ENCODE results near the gene JMJD8. TPM values are rescaled to one million over a fixed set of nuclear protein-coding genes. Genes with fewer than 3 reads are reported as not detected.

Gene JMJD8
- total RNA-seq, 1 experiment from 2014 or later = 90.5 TPM

GRCh38 chr16:658679-659571 is 25.2 kb downstream of the JMJD8 start:
- Mint-ChIP-seq H3K9me3 (ENCODE audit: low read depth, unreplicated experiment) (no peaks in the 10 kb centered on the region), H3K4me3 (ENCODE audit: low read depth, unreplicated experiment) (no peak overlapping the region), H3K36me3 (ENCODE audit: insufficient read depth, unreplicated experiment) (peaks cover 42% of the 10 kb centered on the region), H3K27ac (ENCODE audit: unreplicated experiment) (no peak overlapping the region), H3K27me3 (ENCODE audit: unreplicated experiment) (no peaks in the 10 kb centered on the region), H3K4me1 (ENCODE audit: low read depth, unreplicated experiment) (no peaks in the 10 kb centered on the region)
- TF ChIP-seq, protein P1, sequence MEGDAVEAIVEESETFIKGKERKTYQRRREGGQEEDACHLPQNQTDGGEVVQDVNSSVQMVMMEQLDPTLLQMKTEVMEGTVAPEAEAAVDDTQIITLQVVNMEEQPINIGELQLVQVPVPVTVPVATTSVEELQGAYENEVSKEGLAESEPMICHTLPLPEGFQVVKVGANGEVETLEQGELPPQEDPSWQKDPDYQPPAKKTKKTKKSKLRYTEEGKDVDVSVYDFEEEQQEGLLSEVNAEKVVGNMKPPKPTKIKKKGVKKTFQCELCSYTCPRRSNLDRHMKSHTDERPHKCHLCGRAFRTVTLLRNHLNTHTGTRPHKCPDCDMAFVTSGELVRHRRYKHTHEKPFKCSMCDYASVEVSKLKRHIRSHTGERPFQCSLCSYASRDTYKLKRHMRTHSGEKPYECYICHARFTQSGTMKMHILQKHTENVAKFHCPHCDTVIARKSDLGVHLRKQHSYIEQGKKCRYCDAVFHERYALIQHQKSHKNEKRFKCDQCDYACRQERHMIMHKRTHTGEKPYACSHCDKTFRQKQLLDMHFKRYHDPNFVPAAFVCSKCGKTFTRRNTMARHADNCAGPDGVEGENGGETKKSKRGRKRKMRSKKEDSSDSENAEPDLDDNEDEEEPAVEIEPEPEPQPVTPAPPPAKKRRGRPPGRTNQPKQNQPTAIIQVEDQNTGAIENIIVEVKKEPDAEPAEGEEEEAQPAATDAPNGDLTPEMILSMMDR (IDR thresholded peaks at IDR 0.05; ENCODE audit: unreplicated experiment) = no peak
- no TSS peak for BruUV-seq (replicated peaks)
- intact Hi-C loops (cut with micrococcal nuclease; ENCODE audit: unreplicated experiment) = no loop called here
- CTCF ChIA-PET = no interaction called here
- DNase-seq = no peak

- Mint-ChIP-seq H3K27me3 (ENCODE audit: unreplicated experiment) (no peaks in the 10 kb centered on the region), H3K4me1 (ENCODE audit: low read depth, unreplicated experiment) (no peaks in the 10 kb centered on the region), H3K27ac (ENCODE audit: unreplicated experiment) (no peak overlapping the region), H3K4me3 (ENCODE audit: low read depth, unreplicated experiment) (no peak overlapping the region), H3K36me3 (ENCODE audit: insufficient read depth, unreplicated experiment) (peaks cover 46% of the 10 kb centered on the region), H3K9me3 (ENCODE audit: low read depth, unreplicated experiment) (no peaks in the 10 kb centered on the region)
- TF ChIP-seq, protein P1 (IDR thresholded peaks at IDR 0.05; ENCODE audit: unreplicated experiment) = no peak
- intact Hi-C loops (cut with micrococcal nuclease; ENCODE audit: unreplicated experiment) = no loop called here
- no TSS peak for BruUV-seq (replicated peaks)
- DNase-seq = no peak
- CTCF ChIA-PET = no interaction called here
Observed at GRCh38 chr16:657487-657886, 26.6 kb downstream of the JMJD8 start.

GRCh38 chr16:654034-654433 is 30.1 kb downstream of the JMJD8 start:
- Mint-ChIP-seq H3K27ac (ENCODE audit: unreplicated experiment) (no peak overlapping the region), H3K36me3 (ENCODE audit: insufficient read depth, unreplicated experiment) (peaks cover 59% of the 10 kb centered on the region), H3K4me1 (ENCODE audit: low read depth, unreplicated experiment) (no peaks in the 10 kb centered on the region), H3K9me3 (ENCODE audit: low read depth, unreplicated experiment) (no peaks in the 10 kb centered on the region), H3K27me3 (ENCODE audit: unreplicated experiment) (no peaks in the 10 kb centered on the region), H3K4me3 (ENCODE audit: low read depth, unreplicated experiment) (no peak overlapping the region)
- intact Hi-C loops (cut with micrococcal nuclease; ENCODE audit: unreplicated experiment) = no loop called here
- TF ChIP-seq, protein P1 (IDR thresholded peaks at IDR 0.05; ENCODE audit: unreplicated experiment) = no peak
- DNase-seq = no peak
- CTCF ChIA-PET = no interaction called here
- BruUV-seq (replicated peaks) = no TSS peak

DNA sequence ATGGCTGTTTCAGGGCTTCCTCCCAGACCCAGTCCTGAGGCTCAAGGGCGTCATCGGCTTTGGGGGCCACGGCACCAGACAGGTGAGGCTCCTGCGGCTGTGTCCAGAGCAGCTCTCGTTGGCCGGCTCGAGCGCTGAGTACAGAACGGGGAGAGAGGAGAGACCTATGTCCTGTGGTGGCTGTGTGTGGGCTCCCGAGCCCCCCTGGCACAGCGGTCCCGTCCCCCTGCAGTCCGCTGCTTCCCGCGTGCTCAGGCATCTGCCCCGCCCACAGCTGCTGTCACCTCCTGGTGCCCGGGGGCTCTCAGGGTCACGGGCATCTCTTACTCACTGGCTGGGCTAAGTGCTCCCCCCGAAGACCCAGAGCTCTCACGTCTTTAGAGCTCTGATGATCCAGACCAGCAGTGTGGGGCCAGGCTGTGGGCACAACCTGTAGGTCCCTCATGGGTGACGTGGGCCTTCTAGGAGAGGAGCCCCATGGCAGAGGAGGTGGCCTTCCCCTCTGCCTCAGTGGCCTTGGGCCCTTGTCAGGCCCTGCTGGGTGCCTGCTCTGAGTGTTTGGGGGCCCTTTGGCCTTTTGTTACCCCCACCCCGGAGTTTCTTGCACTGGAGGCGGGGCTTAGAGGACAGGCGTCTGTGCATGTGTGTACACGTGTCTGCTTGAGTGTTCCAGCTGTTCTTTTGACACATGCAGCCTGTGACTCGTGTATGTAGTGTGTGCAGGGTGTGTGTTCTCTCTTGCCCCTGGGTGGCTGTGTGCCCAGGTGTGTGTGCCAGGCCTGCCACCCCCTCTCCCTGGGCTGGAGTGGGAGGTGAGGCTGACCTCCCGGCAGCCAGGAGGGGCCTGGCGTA is 31.5 kb downstream of the JMJD8 start:
- Mint-ChIP-seq H3K9me3 (ENCODE audit: low read depth, unreplicated experiment) (no peaks in the 10 kb centered on the region), H3K36me3 (ENCODE audit: insufficient read depth, unreplicated experiment) (peaks cover 66% of the 10 kb centered on the region), H3K4me3 (ENCODE audit: low read depth, unreplicated experiment) (no peak overlapping the region), H3K27me3 (ENCODE audit: unreplicated experiment) (no peaks in the 10 kb centered on the region), H3K27ac (ENCODE audit: unreplicated experiment) (no peak overlapping the region), H3K4me1 (ENCODE audit: low read depth, unreplicated experiment) (no peaks in the 10 kb centered on the region)
- DNase-seq = no peak
- intact Hi-C loops (cut with micrococcal nuclease; ENCODE audit: unreplicated experiment) = no loop called here
- TF ChIP-seq, protein P1 (IDR thresholded peaks at IDR 0.05; ENCODE audit: unreplicated experiment) = no peak
- BruUV-seq (replicated peaks) = no TSS peak
- CTCF ChIA-PET = no interaction called here

Measured in Calu3 (cell line).